ENCODE results near the gene PARD3. TPM values are rescaled to one million over a fixed set of nuclear protein-coding genes. Genes with fewer than 3 reads are reported as not detected.

Gene PARD3
- total RNA-seq, 1 donor from 2014 or later = 58.7 TPM

GRCh38 chr10:34135515-34135914 is 679.6 kb downstream of the PARD3 start:
- H3K79me2 ChIP-seq (ENCODE audit: low read depth) = no peaks in the 10 kb centered on the region
- H3K4me3 ChIP-seq = no peak overlapping the region
- peaks cover 12% of the 10 kb centered on the region for H3K36me3 Mint-ChIP-seq
- H3K4me1 Mint-ChIP-seq = peaks cover 17% of the 10 kb centered on the region
- H3K9me3 ChIP-seq (ENCODE audit: low read depth) = no peaks in the 10 kb centered on the region
- H3K27ac Mint-ChIP-seq = no peak overlapping the region
- no peaks in the 10 kb centered on the region for H3F3A ChIP-seq (ENCODE audit: low read depth)
- H3K4me2 ChIP-seq = no peak overlapping the region
- no peak overlapping the region for H3K9ac ChIP-seq
- no peak for DNase-seq (ENCODE audit: low spot score)
- H3K27me3 ChIP-seq = no peaks in the 10 kb centered on the region
- no peak overlapping the region for H2AFZ ChIP-seq (replicated peaks)
- no peaks in the 10 kb centered on the region for H3K36me3 ChIP-seq
- H3K4me3 Mint-ChIP-seq = no peak overlapping the region
- H3K27me3 Mint-ChIP-seq (ENCODE audit: insufficient read depth, low read depth) = peaks cover 4% of the 10 kb centered on the region
- TF ChIP-seq EZH2phosphoT487 (IDR thresholded peaks at IDR 0.05) (no peak), EZH2 (IDR thresholded peaks at IDR 0.05) (no peak), CTCF (IDR thresholded peaks at IDR 0.05) (no peak)
- H3K27ac ChIP-seq = no peak overlapping the region
- no peaks in the 10 kb centered on the region for H4K20me1 ChIP-seq (ENCODE audit: low read depth)
- no peaks in the 10 kb centered on the region for H3K4me1 ChIP-seq
- peaks cover 4% of the 10 kb centered on the region for H3K9me3 Mint-ChIP-seq

GRCh38 chr10:34134602-34135001 is 680.5 kb downstream of the PARD3 start:
- Histone ChIP-seq H3K79me2 (ENCODE audit: low read depth) (no peaks in the 10 kb centered on the region), H3K4me1 (no peaks in the 10 kb centered on the region), H4K20me1 (ENCODE audit: low read depth) (no peaks in the 10 kb centered on the region), H3K27me3 (no peaks in the 10 kb centered on the region), H3K9me3 (ENCODE audit: low read depth) (no peaks in the 10 kb centered on the region), H3K9ac (no peak overlapping the region), H3K27ac (no peak overlapping the region), H3K4me3 (no peak overlapping the region), H3K4me2 (no peak overlapping the region), H3K36me3 (no peaks in the 10 kb centered on the region), H3F3A (ENCODE audit: low read depth) (no peaks in the 10 kb centered on the region), H2AFZ (replicated peaks) (no peak overlapping the region)
- peaks cover 12% of the 10 kb centered on the region for H3K4me1 Mint-ChIP-seq
- no peak for DNase-seq (ENCODE audit: low spot score)
- H3K27me3 Mint-ChIP-seq (ENCODE audit: insufficient read depth, low read depth) = no peaks in the 10 kb centered on the region
- H3K36me3 Mint-ChIP-seq = peaks cover 19% of the 10 kb centered on the region
- H3K27ac Mint-ChIP-seq = no peak overlapping the region
- TF ChIP-seq EZH2phosphoT487 (IDR thresholded peaks at IDR 0.05) (no peak), CTCF (IDR thresholded peaks at IDR 0.05) (no peak), EZH2 (IDR thresholded peaks at IDR 0.05) (no peak)
- no peak overlapping the region for H3K4me3 Mint-ChIP-seq
- peaks cover 8% of the 10 kb centered on the region for H3K9me3 Mint-ChIP-seq

GRCh38 chr10:34133406-34133805 is 681.7 kb downstream of the PARD3 start:
- Histone ChIP-seq H3K27ac (no peak overlapping the region), H3K36me3 (no peaks in the 10 kb centered on the region), H3K4me2 (no peak overlapping the region), H3K79me2 (ENCODE audit: low read depth) (no peaks in the 10 kb centered on the region), H3F3A (ENCODE audit: low read depth) (no peaks in the 10 kb centered on the region), H3K27me3 (no peaks in the 10 kb centered on the region), H3K9me3 (ENCODE audit: low read depth) (no peaks in the 10 kb centered on the region), H4K20me1 (ENCODE audit: low read depth) (no peaks in the 10 kb centered on the region), H3K4me3 (no peak overlapping the region), H2AFZ (replicated peaks) (no peak overlapping the region), H3K9ac (no peak overlapping the region), H3K4me1 (no peaks in the 10 kb centered on the region)
- Mint-ChIP-seq H3K36me3 (peaks cover 24% of the 10 kb centered on the region), H3K4me3 (no peak overlapping the region), H3K27me3 (ENCODE audit: insufficient read depth, low read depth) (no peaks in the 10 kb centered on the region), H3K27ac (no peak overlapping the region), H3K4me1 (peaks cover 4% of the 10 kb centered on the region), H3K9me3 (peaks cover 8% of the 10 kb centered on the region)
- TF ChIP-seq EZH2phosphoT487 (IDR thresholded peaks at IDR 0.05) (no peak), CTCF (IDR thresholded peaks at IDR 0.05) (no peak), EZH2 (IDR thresholded peaks at IDR 0.05) (no peak)
- no peak for DNase-seq (ENCODE audit: low spot score)

Measured in neural progenitor cell (in vitro differentiated cells).